Fibroblast of lung (primary cell): Measurements from ENCODE around the gene PORCN. TPM values are rescaled to one million over a fixed set of nuclear protein-coding genes. Genes with fewer than 3 reads are reported as not detected.

Experiments
- DNase-seq, 2 donors: peaks; one replicate each; pipeline versions ENCODE4 v3.0.0 to v3.0.0-alpha.2; 2010; ENCODE audit warnings: low read depth in 2 of 2
- H2AFZ ChIP-seq: 2 replicates; pipeline ENCODE4 v1.5.1; 2012; ENCODE audit warnings: low read length, control low read depth, inconsistent platforms
- H3K27ac ChIP-seq: 2 replicates; pipeline ENCODE4 v1.5.1; 2011; ENCODE audit warnings: low read length, control low read depth; ENCODE audit not compliant: insufficient read depth
- H3K27me3 ChIP-seq: 2 replicates; pipeline ENCODE4 v1.5.1; 2011; ENCODE audit warnings: mild to moderate bottlenecking, low read length; ENCODE audit not compliant: control insufficient read depth, insufficient read depth
- H3K36me3 ChIP-seq: 2 replicates; pipeline ENCODE4 v1.5.1; 2011; ENCODE audit warnings: low read length; ENCODE audit not compliant: control insufficient read depth, insufficient read depth
- H3K4me1 ChIP-seq: 2 replicates; pipeline ENCODE4 v1.5.1; 2011; ENCODE audit warnings: low read length; ENCODE audit not compliant: control insufficient read depth, insufficient read depth; ENCODE audit errors: extremely low read depth
- H3K4me2 ChIP-seq: 2 replicates; pipeline ENCODE4 v1.5.1; 2011; ENCODE audit warnings: low read length, control low read depth; ENCODE audit not compliant: insufficient read depth; ENCODE audit errors: extremely low read depth
- H3K4me3 ChIP-seq, 4 experiments: fragments of 200-600 bp in 1 of 4; sonication (generic) in 1 of 4; replicated peaks in 1 of 4; 2 replicates each; pipeline ENCODE4 v1.5.1; 2011 to 2016; ENCODE audit warnings: low read length in 4 of 4, low read depth in 3 of 4, mild to moderate bottlenecking in 3 of 4, control low read depth in 2 of 4, inconsistent platforms in 1 of 4, mixed read lengths in 1 of 4; ENCODE audit not compliant: insufficient read depth in 1 of 4; ENCODE audit errors: control extremely low read depth in 1 of 4
- H3K79me2 ChIP-seq: 2 replicates; pipeline ENCODE4 v1.5.1; 2012; ENCODE audit warnings: mild to moderate bottlenecking, low read length, inconsistent platforms; ENCODE audit not compliant: control insufficient read depth, insufficient read depth
- H3K9ac ChIP-seq: 2 replicates; pipeline ENCODE4 v1.5.1; 2011; ENCODE audit warnings: mild to moderate bottlenecking, low read length, control low read depth; ENCODE audit not compliant: insufficient read depth
- H3K9me3 ChIP-seq: 2 replicates; pipeline ENCODE4 v1.5.1; 2012; ENCODE audit warnings: low read depth, low read length; ENCODE audit not compliant: control insufficient read depth, insufficient read depth
- H4K20me1 ChIP-seq: 2 replicates; pipeline ENCODE4 v1.5.1; 2011; ENCODE audit warnings: low read length; ENCODE audit not compliant: control insufficient read depth, insufficient read depth; ENCODE audit errors: extremely low read depth
- CTCF ChIP-seq, 2 donors: IDR thresholded peaks in 1 of 2; conservative IDR thresholded peaks in 1 of 2; 1 replicate in 1 of 2; 2 replicates in 1 of 2; pipeline ENCODE4 v1.5.1; 2011 to 2012; ENCODE audit warnings: low read length in 2 of 2, control low read depth in 1 of 2, inconsistent platforms in 1 of 2, low read depth in 1 of 2, mild to moderate bottlenecking in 1 of 2
- EZH2 ChIP-seq: IDR thresholded peaks from 2 replicates; pipeline ENCODE4 v1.5.1; 2012; ENCODE audit warnings: low read length, control low read depth, mild to moderate bottlenecking; ENCODE audit errors: missing control alignments
- polyA plus RNA-seq, 2 donors: library from polyadenylated mRNA; depleted of rRNA in 1 of 2; stranded (reverse) in 1 of 2; unstranded in 1 of 2; fragments of >200 nt; gene quantifications; 2 replicates each; pipeline ENCODE4 v1.2.1, GENCODE V29; 2011 to 2012; ENCODE audit warnings: missing spikeins in 1 of 2
- total RNA-seq: library from RNA; depleted of rRNA; stranded (reverse); fragments of >200 nt; gene quantifications from 2 replicates; pipeline ENCODE4 v1.2.1, GENCODE V29; 2014

PORCN gene
- total and polyA plus RNA-seq, 2 donors (not counting 1 experiment from before 2014, with no cell fraction given): 5.4 to 11.4 TPM

- DNase-seq: peak; percentile 70 to 87
- no peaks in the 10 kb centered on the region for H3K27me3 ChIP-seq
- no peaks in the 10 kb centered on the region for H3K9me3 ChIP-seq
- H3K36me3 ChIP-seq: peaks cover 3% of the 10 kb centered on the region
- H3K4me1 ChIP-seq: no peaks in the 10 kb centered on the region
- TF ChIP-seq CTCF (conservative IDR thresholded peaks at IDR 0.05 in 1 of 2, IDR thresholded peaks at IDR 0.05 in 1 of 2; ENCODE audit: low read depth in 1 of 2, low read length in 2 of 2): no peak
- TF ChIP-seq EZH2: no peak
- no peak overlapping the region for H3K4me2 ChIP-seq
- no peak overlapping the region for H3K4me3 ChIP-seq
- no peak overlapping the region for H2AFZ ChIP-seq
- no peaks in the 10 kb centered on the region for H4K20me1 ChIP-seq
- H3K27ac ChIP-seq: no peak overlapping the region
- no peak overlapping the region for H3K9ac ChIP-seq
- H3K79me2 ChIP-seq: no peaks in the 10 kb centered on the region
Observed at GRCh38 chrX:48558271-48558670, 49.5 kb downstream of the PORCN start.

- H3K4me1 ChIP-seq: no peaks in the 10 kb centered on the region
- H3K4me2 ChIP-seq: no peak overlapping the region
- no peak overlapping the region for H3K4me3 ChIP-seq
- H3K36me3 ChIP-seq: peaks cover 3% of the 10 kb centered on the region
- H3K79me2 ChIP-seq: no peaks in the 10 kb centered on the region
- H4K20me1 ChIP-seq: no peaks in the 10 kb centered on the region
- H2AFZ ChIP-seq: no peak overlapping the region
- no peaks in the 10 kb centered on the region for H3K27me3 ChIP-seq
- no peaks in the 10 kb centered on the region for H3K9me3 ChIP-seq
- H3K9ac ChIP-seq: no peak overlapping the region
- H3K27ac ChIP-seq: no peak overlapping the region
- no peak for DNase-seq
- TF ChIP-seq CTCF (conservative IDR thresholded peaks at IDR 0.05 in 1 of 2, IDR thresholded peaks at IDR 0.05 in 1 of 2; ENCODE audit: low read depth in 1 of 2, low read length in 2 of 2) (no peak), EZH2 (no peak)
Observed at GRCh38 chrX:48559636-48560035, 50.8 kb downstream of the PORCN start.

- TF ChIP-seq EZH2: no peak
- TF ChIP-seq CTCF (conservative IDR thresholded peaks at IDR 0.05 in 1 of 2, IDR thresholded peaks at IDR 0.05 in 1 of 2; ENCODE audit: low read depth in 1 of 2, low read length in 2 of 2): no peak
Observed at GRCh38 chrX:48560056-48560455, 51.3 kb downstream of the PORCN start.

More at GRCh38 chrX:48560056-48560455, 51.3 kb downstream of the PORCN start:
- peaks cover 3% of the 10 kb centered on the region for H3K36me3 ChIP-seq
- H3K4me2 ChIP-seq: no peak overlapping the region
- H3K79me2 ChIP-seq: no peaks in the 10 kb centered on the region
- H3K27me3 ChIP-seq: no peaks in the 10 kb centered on the region
- H3K9ac ChIP-seq: no peak overlapping the region
- H3K27ac ChIP-seq: no peak overlapping the region
- H3K9me3 ChIP-seq: no peaks in the 10 kb centered on the region
- H4K20me1 ChIP-seq: no peaks in the 10 kb centered on the region
- DNase-seq: no peak
- no peak overlapping the region for H2AFZ ChIP-seq
- H3K4me3 ChIP-seq: no peak overlapping the region
- H3K4me1 ChIP-seq: no peaks in the 10 kb centered on the region
